Thyroid gland (tissue), 4 donors: ENCODE measurements around the gene VSTM4.

Source experiments
- POLR2A ChIP-seq, 2 donors: fragments of 450-650 bp; IDR thresholded peaks; one replicate each; pipeline ENCODE4 v1.6.1; 2017; ENCODE audit warnings: antibody characterized with exemption in 2 of 2, mild to moderate bottlenecking in 2 of 2, moderate library complexity in 1 of 2
- TF ChIP-seq, protein P1 (sequence below), 6 experiments: fragments of 200-600 bp in 3 of 6; fragments of 450-650 bp in 3 of 6; sonication (generic) in 3 of 6; IDR thresholded peaks; one replicate each; pipeline ENCODE4 v1.5.1; 2016 to 2019; ENCODE audit warnings: antibody characterized with exemption in 6 of 6, mild to moderate bottlenecking in 2 of 6, inconsistent platforms in 1 of 6, moderate library complexity in 1 of 6

DNA sequence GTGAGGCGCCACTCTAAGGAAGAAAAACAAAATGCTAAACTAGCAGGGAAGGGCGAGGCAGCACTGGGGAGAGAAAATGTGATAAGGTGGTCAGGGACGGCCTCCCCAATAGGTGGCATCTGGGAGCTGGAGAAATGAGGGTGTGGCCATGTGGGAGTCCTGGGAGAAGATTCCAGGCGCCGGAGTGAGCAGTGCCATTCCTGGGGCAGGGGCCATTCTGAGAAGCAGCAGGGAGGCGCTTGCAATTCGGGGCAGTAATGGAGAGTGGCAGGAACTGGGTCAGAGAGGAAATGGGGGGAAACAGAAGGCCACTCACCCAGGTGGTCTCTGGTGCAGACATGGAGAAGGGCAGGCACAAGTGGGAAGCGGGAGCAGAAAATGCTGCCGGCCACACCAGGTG, 113.9 kb downstream of the VSTM4 start:
- TF ChIP-seq, protein P1, sequence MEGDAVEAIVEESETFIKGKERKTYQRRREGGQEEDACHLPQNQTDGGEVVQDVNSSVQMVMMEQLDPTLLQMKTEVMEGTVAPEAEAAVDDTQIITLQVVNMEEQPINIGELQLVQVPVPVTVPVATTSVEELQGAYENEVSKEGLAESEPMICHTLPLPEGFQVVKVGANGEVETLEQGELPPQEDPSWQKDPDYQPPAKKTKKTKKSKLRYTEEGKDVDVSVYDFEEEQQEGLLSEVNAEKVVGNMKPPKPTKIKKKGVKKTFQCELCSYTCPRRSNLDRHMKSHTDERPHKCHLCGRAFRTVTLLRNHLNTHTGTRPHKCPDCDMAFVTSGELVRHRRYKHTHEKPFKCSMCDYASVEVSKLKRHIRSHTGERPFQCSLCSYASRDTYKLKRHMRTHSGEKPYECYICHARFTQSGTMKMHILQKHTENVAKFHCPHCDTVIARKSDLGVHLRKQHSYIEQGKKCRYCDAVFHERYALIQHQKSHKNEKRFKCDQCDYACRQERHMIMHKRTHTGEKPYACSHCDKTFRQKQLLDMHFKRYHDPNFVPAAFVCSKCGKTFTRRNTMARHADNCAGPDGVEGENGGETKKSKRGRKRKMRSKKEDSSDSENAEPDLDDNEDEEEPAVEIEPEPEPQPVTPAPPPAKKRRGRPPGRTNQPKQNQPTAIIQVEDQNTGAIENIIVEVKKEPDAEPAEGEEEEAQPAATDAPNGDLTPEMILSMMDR (IDR thresholded peaks at IDR 0.05): no peak
- no peak for TF ChIP-seq POLR2A (IDR thresholded peaks at IDR 0.05)
